Caki2 (cell line): Measurements from ENCODE around the gene TRIM72. TPM values are rescaled to one million over a fixed set of nuclear protein-coding genes. Genes with fewer than 3 reads are reported as not detected.
"Not testable (repeated sequence)": the region's sequence is repeated elsewhere in the genome, so short reads cannot be mapped to it uniquely, and the experiment has no call there.

Experiments used
- DNase-seq: peaks from one replicate; pipeline ENCODE4 v3.0.0-alpha.2; 2015; ENCODE audit warnings: low read depth
- in situ Hi-C: cut with HindIII; loops from 2 replicates; pipeline ENCODE4 v1.10.0; 2016; ENCODE audit warnings: low sequenced_read_pairs, low pct_unique_long_range_greater_than_20kb, mixed read lengths
- total RNA-seq: library from RNA; depleted of rRNA; stranded (reverse); fragments of >200 nt; shearing (Covaris generic); gene quantifications from 2 replicates; pipeline ENCODE4 v1.2.3, GENCODE V29; 2014; ENCODE audit warnings: low replicate concordance; rRNA removed

Gene TRIM72, protein sequence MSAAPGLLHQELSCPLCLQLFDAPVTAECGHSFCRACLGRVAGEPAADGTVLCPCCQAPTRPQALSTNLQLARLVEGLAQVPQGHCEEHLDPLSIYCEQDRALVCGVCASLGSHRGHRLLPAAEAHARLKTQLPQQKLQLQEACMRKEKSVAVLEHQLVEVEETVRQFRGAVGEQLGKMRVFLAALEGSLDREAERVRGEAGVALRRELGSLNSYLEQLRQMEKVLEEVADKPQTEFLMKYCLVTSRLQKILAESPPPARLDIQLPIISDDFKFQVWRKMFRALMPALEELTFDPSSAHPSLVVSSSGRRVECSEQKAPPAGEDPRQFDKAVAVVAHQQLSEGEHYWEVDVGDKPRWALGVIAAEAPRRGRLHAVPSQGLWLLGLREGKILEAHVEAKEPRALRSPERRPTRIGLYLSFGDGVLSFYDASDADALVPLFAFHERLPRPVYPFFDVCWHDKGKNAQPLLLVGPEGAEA
- not detected in 2 replicates for total RNA-seq

DNA sequence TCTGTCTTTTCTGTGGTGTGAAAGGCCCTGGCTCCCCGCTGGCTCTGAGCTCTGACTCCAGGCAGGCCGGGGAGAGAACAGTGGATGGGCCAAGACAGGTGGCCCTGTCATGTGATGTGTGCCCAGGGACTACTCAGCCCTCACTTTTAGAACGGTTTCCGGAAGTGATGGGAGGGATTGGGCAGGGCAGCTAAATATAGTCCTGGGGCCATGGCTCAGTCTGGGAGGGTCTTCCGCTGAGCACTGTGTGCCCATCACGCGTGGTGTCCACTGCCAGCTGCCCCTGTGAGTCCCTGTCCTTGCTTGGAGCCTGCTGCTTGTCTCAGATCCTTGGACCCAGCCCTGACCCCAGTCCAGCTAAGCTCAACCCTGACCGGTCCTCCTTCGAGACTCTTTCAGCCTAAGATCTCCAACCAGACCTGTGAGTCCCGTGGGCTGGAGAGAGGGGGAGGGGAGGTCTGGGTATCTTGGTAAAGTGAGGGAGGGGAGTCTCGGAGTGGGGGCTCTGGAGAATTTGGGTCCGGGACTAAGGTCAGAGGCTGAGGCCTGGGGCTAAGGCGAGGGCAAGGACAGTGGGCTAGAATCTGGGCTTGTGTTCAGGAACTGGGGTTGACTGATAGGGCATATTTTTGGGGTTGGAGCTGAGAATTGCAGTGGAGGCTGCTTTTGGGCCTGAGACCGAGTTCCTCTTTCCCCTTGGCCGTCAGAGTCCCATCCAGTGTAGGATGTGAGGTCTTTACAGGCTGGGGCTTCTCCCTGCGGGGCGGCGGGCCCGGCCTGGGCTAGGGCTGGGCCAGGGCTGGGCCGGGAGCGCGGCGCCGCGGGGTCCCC is at the start of gene TRIM72:
Gene TRIM72, plus strand, starts transcription at position 243 of the 831 bp plus-strand sequence. CDS start 620 bp downstream, outside the sequence.
- no peak for DNase-seq
- in situ Hi-C loops = no loop called here

DNA sequence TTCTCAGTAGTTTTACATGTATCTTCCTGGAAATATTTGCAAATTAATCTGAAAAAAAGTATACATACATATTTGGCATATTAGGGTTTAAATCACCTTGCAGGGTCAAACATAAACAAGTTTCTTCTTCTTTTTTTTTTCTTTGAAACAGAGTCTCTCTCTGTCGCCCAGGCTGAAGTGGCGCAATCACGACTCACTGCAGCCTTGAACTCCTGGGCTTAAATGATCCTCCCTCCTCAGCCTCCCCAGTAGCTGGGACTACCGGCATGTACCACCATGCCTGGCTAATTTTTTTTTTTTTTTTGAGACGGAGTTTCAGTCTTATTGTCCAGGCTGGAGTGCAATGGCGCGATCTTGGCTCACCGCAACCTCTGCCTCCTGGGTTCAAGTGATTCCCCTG is 46.6 kb upstream of the TRIM72 start:
- no peak for DNase-seq
- in situ Hi-C loops = no loop called here

DNA sequence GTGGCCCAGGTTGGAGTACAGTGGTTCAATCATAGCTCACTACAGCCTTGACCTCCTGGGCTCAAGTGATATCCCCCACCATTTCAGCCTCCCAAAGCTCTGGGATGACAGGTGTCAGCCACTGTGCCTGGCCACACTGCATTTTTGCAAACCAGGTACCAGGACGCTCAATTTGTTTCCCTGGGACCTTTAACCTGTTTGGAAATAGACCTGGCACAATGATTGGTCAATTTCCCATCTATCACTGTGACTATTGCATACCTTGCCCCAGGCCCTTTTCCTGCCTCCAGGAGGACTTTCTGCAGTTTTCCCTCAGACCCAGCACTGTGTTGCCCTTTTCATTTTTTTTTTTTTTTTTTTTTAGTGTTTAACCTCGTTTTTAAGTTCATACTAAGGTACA is 45.1 kb upstream of the TRIM72 start:
- in situ Hi-C loops = no loop called here
- DNase-seq = no peak

DNA sequence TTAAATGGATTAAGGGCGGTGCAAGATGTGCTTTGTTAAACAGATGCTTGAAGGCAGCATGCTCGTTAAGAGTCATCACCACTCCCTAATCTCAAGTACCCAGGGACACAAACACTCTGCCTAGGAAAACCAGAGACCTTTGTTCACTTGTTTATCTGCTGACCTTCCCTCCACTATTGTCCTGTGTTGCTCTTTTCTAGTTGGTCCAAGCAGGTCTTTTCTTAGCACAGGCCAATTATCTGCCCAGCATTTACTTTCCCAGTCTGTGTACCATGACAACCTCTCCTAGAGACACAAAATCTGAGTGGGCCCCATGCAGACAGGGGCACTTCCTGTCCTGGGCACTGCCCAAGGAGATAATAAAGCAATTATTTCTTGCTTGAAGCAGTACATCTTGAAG is 43.9 kb upstream of the TRIM72 start:
- DNase-seq, in situ Hi-C loops: not testable (repeated sequence)

- in situ Hi-C loops = no loop called here
- peak; percentile 61 for DNase-seq
Observed at GRCh38 chr16:31177136-31177535, 36.8 kb upstream of the TRIM72 start.

- no peak for DNase-seq
- in situ Hi-C loops = no loop called here
Observed at GRCh38 chr16:31179219-31179746, 34.6 kb upstream of the TRIM72 start.

GRCh38 chr16:31179747-31180459 is 34.0 kb upstream of the TRIM72 start, which contains the start of gene FUS:
Gene FUS, plus strand, starts transcription at chr16:31180139. Its CDS starts 76 bp downstream, at chr16:31180215.
- DNase-seq = peak; percentile 89
- in situ Hi-C loops = no loop called here

- DNase-seq = no peak
- in situ Hi-C loops = no loop called here
Observed at GRCh38 chr16:31181102-31181830, 32.7 kb upstream of the TRIM72 start.

GRCh38 chr16:31182391-31182790 is 31.5 kb upstream of the TRIM72 start:
- in situ Hi-C loops = no loop called here
- DNase-seq = no peak

- in situ Hi-C loops = no loop called here
- DNase-seq = no peak
Observed at GRCh38 chr16:31183432-31184428, 30.2 kb upstream of the TRIM72 start.

DNA sequence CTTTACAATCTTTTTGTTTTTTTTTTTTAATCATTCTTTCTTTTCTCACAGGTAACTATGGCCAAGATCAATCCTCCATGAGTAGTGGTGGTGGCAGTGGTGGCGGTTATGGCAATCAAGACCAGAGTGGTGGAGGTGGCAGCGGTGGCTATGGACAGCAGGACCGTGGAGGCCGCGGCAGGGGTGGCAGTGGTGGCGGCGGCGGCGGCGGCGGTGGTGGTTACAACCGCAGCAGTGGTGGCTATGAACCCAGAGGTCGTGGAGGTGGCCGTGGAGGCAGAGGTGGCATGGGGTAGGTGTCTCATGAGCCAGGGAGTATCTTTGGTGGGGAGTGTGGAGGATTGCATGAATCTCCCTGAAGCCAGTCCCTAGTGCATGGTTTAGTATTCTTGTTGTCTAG is 29.0 kb upstream of the TRIM72 start:
- no peak for DNase-seq
- in situ Hi-C loops = no loop called here

- in situ Hi-C loops = no loop called here
- no peak for DNase-seq
Observed at GRCh38 chr16:31185339-31185738, 28.6 kb upstream of the TRIM72 start.

- in situ Hi-C loops = no loop called here
- DNase-seq = no peak
Observed at GRCh38 chr16:31186176-31186575, 27.7 kb upstream of the TRIM72 start.

- no peak for DNase-seq
- in situ Hi-C loops = no loop called here
Observed at GRCh38 chr16:31186930-31187807, 26.8 kb upstream of the TRIM72 start.

DNA sequence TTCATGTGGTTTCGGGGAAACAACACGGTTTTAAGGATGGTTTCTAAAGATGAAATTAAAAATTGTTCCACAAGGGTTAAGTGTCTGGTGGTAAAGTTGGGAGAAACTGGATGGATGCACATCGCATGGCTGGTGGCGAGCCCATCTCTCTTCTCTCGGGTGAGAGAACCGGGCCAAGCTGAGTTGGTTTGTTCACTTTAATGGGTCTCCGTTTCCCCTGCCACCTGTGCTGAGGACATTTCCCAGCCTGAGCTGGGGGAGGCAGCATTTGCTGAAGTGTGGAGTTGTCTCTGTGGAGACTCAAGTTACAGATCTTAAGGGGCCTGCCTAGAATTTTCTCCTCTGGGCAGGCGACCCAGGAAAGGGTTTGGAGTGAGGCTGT is 26.1 kb upstream of the TRIM72 start:
- DNase-seq = no peak
- in situ Hi-C loops = no loop called here
